Upper lobe of left lung (tissue), 4 donors: ENCODE results near the gene PTPN12.

Source experiments
- EP300 ChIP-seq, 4 donors: sonication (generic); formaldehyde crosslinking; IDR thresholded peaks; one replicate each; pipeline ENCODE4 v1.5.1; 2017; ENCODE audit warnings: antibody characterized with exemption in 4 of 4, control low read depth in 2 of 4
- TF ChIP-seq, protein P1 (sequence below), 6 experiments: fragments of 450-650 bp in 4 of 6; fragments of 200-600 bp in 2 of 6; sonication (generic) in 2 of 6; IDR thresholded peaks; one replicate each; pipeline ENCODE4 v1.5.1; 2016 to 2019; ENCODE audit warnings: antibody characterized with exemption in 6 of 6

DNA sequence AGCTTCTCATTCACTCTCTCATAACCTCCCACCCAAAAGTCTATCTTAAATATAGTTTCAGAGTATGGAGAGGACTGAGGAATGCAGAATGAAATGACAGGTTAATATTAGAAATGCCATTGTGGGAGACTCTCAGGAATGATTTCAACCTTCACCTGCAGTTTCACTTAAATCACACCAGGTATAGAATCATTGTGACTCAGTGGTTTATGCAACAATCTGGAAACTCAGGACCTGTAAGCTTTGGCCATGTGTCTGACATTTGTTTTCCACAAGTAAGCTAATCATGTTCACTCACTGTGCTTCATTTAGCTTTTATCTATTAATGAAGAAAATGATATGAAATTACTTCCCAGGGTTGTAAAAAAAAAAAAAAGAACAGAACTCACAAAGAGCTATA lies 8.7 kb upstream of the PTPN12 start:
- TF ChIP-seq, protein P1, sequence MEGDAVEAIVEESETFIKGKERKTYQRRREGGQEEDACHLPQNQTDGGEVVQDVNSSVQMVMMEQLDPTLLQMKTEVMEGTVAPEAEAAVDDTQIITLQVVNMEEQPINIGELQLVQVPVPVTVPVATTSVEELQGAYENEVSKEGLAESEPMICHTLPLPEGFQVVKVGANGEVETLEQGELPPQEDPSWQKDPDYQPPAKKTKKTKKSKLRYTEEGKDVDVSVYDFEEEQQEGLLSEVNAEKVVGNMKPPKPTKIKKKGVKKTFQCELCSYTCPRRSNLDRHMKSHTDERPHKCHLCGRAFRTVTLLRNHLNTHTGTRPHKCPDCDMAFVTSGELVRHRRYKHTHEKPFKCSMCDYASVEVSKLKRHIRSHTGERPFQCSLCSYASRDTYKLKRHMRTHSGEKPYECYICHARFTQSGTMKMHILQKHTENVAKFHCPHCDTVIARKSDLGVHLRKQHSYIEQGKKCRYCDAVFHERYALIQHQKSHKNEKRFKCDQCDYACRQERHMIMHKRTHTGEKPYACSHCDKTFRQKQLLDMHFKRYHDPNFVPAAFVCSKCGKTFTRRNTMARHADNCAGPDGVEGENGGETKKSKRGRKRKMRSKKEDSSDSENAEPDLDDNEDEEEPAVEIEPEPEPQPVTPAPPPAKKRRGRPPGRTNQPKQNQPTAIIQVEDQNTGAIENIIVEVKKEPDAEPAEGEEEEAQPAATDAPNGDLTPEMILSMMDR (IDR thresholded peaks at IDR 0.05): no peak
- no peak for TF ChIP-seq EP300 (IDR thresholded peaks at IDR 0.05)
